Measurements from ENCODE around the gene CASTOR1. TPM values are rescaled to one million over a fixed set of nuclear protein-coding genes. Genes with fewer than 3 reads are reported as not detected.

CASTOR1 gene
- polyA plus RNA-seq, 1 of the 3 experiments (the other 2 are of a cell fraction), result 14.4 TPM

DNA sequence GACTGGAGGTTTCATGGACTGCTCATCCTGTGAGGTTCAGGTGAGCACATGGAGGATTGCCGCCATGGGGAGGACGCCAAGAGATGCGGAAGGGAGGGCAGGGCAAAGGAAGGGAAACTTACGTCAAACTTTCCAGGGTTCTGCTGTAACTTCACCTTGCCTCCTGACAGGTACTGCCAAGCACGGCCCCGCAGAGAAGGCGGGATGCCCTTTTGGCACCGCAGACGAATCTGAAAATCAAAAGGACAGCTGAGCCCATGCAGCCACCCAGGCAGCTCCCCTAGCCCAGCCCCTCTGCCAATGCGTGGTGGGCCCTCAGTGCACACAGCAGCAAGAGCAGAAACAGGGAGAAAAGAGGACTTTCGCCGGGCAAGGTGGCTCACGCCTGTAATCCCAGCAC, 10.0 kb upstream of the CASTOR1 start (continued):
- TF ChIP-seq, protein P1, sequence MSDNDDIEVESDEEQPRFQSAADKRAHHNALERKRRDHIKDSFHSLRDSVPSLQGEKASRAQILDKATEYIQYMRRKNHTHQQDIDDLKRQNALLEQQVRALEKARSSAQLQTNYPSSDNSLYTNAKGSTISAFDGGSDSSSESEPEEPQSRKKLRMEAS (IDR thresholded peaks at IDR 0.05; ENCODE audit: low read depth), result no peak
- TF ChIP-seq, protein P2, sequence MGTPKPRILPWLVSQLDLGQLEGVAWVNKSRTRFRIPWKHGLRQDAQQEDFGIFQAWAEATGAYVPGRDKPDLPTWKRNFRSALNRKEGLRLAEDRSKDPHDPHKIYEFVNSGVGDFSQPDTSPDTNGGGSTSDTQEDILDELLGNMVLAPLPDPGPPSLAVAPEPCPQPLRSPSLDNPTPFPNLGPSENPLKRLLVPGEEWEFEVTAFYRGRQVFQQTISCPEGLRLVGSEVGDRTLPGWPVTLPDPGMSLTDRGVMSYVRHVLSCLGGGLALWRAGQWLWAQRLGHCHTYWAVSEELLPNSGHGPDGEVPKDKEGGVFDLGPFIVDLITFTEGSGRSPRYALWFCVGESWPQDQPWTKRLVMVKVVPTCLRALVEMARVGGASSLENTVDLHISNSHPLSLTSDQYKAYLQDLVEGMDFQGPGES (IDR thresholded peaks at IDR 0.05; ENCODE audit: low read depth, low read length), result no peak
- TF ChIP-seq RCOR1 (IDR thresholded peaks at IDR 0.05; ENCODE audit: low read length), result no peak
- TF ChIP-seq NFIC (IDR thresholded peaks at IDR 0.05; ENCODE audit: borderline replicate concordance), result no peak
- TF ChIP-seq POLR2AphosphoS5 (IDR thresholded peaks at IDR 0.05; ENCODE audit: low read depth, low read length), result no peak
- no peak for TF ChIP-seq NRF1 (IDR thresholded peaks at IDR 0.05; ENCODE audit: low read depth, low read length)

DNA sequence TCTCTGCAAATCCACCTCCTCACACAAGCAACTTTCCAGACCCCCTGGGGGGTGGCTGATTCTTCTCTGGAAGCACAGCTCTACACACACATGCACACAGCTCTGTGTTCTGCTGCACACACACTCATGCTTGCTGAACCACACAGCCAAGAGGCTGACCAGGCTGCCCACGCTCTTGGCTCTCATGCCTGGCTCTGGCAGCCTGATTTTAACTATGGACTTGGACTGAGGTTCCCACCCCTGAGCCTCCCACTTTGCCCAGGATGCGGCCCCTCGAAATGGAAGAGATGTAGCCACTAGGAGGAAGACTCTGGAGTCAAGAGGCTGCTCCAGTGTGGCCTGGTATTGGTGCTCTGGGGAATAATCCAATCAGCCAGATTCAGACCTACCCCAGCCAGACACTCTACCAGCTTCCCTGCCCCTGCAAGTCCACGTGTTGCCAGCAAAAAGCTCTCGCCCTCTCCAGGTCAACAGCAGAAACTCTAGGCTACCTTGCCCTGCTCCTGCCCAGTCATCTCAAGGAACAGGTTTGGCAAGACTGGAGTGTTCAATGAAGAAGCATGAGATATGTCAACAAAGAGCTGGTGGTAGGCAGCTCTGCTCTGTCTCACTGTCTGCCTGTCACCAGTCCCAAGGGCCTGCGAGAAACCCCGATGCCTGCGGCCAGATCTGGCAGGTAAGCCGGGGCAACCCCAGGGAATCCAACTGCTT, 8.8 kb upstream of the CASTOR1 start:
- no peak overlapping the region for H3K9ac ChIP-seq
- no peak overlapping the region for H2AFZ ChIP-seq (ENCODE audit: low read depth)
- peaks cover 0 to 44% of the 10 kb centered on the region in 2 experiments for H3K36me3 ChIP-seq (replicated peaks in 1 of 2; ENCODE audit: control insufficient read depth in 1 of 2, insufficient read depth in 2 of 2, low read length in 1 of 2)
- no peaks in the 10 kb centered on the region for H3K9me3 ChIP-seq
- WGBS (ENCODE audit: low lambda C conversion rate), result 93% methylated on average over 4 of the region's 9 CpGs
- no peaks in the 10 kb centered on the region for H3F3A ChIP-seq (replicated peaks; ENCODE audit: insufficient read depth)
- no peak for DNase-seq
- TF ChIP-seq, protein P3, sequence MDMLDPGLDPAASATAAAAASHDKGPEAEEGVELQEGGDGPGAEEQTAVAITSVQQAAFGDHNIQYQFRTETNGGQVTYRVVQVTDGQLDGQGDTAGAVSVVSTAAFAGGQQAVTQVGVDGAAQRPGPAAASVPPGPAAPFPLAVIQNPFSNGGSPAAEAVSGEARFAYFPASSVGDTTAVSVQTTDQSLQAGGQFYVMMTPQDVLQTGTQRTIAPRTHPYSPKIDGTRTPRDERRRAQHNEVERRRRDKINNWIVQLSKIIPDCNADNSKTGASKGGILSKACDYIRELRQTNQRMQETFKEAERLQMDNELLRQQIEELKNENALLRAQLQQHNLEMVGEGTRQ (IDR thresholded peaks at IDR 0.05; ENCODE audit: borderline replicate concordance, low read depth, low read length), result no peak
- TF ChIP-seq, protein P4, sequence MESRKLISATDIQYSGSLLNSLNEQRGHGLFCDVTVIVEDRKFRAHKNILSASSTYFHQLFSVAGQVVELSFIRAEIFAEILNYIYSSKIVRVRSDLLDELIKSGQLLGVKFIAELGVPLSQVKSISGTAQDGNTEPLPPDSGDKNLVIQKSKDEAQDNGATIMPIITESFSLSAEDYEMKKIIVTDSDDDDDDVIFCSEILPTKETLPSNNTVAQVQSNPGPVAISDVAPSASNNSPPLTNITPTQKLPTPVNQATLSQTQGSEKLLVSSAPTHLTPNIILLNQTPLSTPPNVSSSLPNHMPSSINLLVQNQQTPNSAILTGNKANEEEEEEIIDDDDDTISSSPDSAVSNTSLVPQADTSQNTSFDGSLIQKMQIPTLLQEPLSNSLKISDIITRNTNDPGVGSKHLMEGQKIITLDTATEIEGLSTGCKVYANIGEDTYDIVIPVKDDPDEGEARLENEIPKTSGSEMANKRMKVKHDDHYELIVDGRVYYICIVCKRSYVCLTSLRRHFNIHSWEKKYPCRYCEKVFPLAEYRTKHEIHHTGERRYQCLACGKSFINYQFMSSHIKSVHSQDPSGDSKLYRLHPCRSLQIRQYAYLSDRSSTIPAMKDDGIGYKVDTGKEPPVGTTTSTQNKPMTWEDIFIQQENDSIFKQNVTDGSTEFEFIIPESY (IDR thresholded peaks at IDR 0.05; ENCODE audit: borderline replicate concordance, low read depth), result no peak
- TF ChIP-seq GABPA (IDR thresholded peaks at IDR 0.05; ENCODE audit: low read depth), result no peak
- TF ChIP-seq RAD21 (IDR thresholded peaks at IDR 0.05; ENCODE audit: low read length), result no peak
- no peak for TF ChIP-seq FOSL2 (IDR thresholded peaks at IDR 0.05; ENCODE audit: borderline replicate concordance, low read depth)
- TF ChIP-seq POLR2AphosphoS5 (IDR thresholded peaks at IDR 0.05; ENCODE audit: low read depth, low read length), result no peak
- no peak for TF ChIP-seq JUND (IDR thresholded peaks at IDR 0.05)
- TF ChIP-seq FOXM1 (IDR thresholded peaks at IDR 0.05; ENCODE audit: low read depth), result no peak
- TF ChIP-seq TCF12 (IDR thresholded peaks at IDR 0.05), result no peak
- TF ChIP-seq, protein P5, sequence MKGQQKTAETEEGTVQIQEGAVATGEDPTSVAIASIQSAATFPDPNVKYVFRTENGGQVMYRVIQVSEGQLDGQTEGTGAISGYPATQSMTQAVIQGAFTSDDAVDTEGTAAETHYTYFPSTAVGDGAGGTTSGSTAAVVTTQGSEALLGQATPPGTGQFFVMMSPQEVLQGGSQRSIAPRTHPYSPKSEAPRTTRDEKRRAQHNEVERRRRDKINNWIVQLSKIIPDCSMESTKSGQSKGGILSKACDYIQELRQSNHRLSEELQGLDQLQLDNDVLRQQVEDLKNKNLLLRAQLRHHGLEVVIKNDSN (IDR thresholded peaks at IDR 0.05; ENCODE audit: borderline replicate concordance, low read depth), result no peak
- TF ChIP-seq RFX5 (IDR thresholded peaks at IDR 0.05; ENCODE audit: low read length), result no peak
- no peak for TF ChIP-seq TEAD4 (IDR thresholded peaks at IDR 0.05; ENCODE audit: borderline replicate concordance, insufficient read depth)
- TF ChIP-seq, protein P2 (IDR thresholded peaks at IDR 0.05; ENCODE audit: low read depth, low read length), result no peak
- TF ChIP-seq MXI1 (IDR thresholded peaks at IDR 0.05; ENCODE audit: low read depth, low read length), result no peak
- no peaks in the 10 kb centered on the region for H3K9me2 ChIP-seq
- H3K4me2 ChIP-seq, result no peak overlapping the region
- ChIA-PET POLR2A (no interaction called here), CTCF (interaction anchor here (0.7 to 1.5 kb wide), 4 partner anchors 10 to 43 kb away, joined by 3 to 5 read pairs (median 4); no protein-coding TSS in a partner anchor)
- H3K4me3 ChIP-seq (ENCODE audit: low read depth in 2 of 2, low read length in 1 of 2), result no peak overlapping the region
- no peaks in the 10 kb centered on the region for H3K4me1 ChIP-seq (ENCODE audit: control insufficient read depth in 1 of 2, insufficient read depth in 2 of 2, low read depth in 1 of 2, low read length in 1 of 2)
- H4K20me1 ChIP-seq (ENCODE audit: insufficient read depth), result 0 out of 2 replicates have a peak, but pooled peaks cover 6% of the 10 kb centered on the region
- no peaks in the 10 kb centered on the region; the same call in 1 of the 2 replicates for H3K79me2 ChIP-seq (ENCODE audit: insufficient read depth)
- no peaks in the 10 kb centered on the region for H3K27me3 ChIP-seq (ENCODE audit: insufficient read depth)
- H3K27ac ChIP-seq (ENCODE audit: low read depth in 2 of 2, low read length in 1 of 2), result no peak overlapping the region

Data from SK-N-SH (cell line).